ENCODE measurements around the gene EEF1E1. TPM values are rescaled to one million over a fixed set of nuclear protein-coding genes. Genes with fewer than 3 reads are reported as not detected.
"Not testable (repeated sequence)": the region's sequence is repeated elsewhere in the genome, so short reads cannot be mapped to it uniquely, and the experiment has no call there.

Gene EEF1E1
- total RNA-seq, 1 experiment from 2014 or later, result 50.9 TPM

DNA sequence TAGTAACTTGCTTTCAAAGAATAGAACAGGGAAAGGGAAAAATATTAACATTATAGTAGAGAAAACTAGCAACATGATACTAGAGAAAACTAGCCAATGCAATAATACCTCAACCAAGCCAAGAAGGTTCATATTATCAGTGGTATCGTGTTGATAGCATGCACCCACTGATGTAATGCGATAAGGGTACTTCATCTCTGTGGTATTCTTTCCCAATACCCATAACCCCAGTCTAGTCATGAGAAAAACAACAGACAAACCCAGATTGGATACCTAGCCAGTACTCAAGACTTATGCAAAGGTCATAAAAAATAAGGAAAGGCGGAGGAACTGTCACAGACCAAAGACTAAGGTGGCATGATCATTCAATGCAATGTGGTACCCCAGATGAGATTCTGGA lies 59.1 kb downstream of the EEF1E1 start:
- Histone ChIP-seq H4K20me1 (ENCODE audit: insufficient read depth) (no peaks in the 10 kb centered on the region), H3K4me3 (no peak overlapping the region), H3K9me3 (ENCODE audit: insufficient read depth, low read depth) (no peaks in the 10 kb centered on the region), H3K79me2 (ENCODE audit: low read depth) (no peaks in the 10 kb centered on the region), H3F3A (ENCODE audit: insufficient read depth, low read depth) (peaks cover 5% of the 10 kb centered on the region; the same call in 1 of the 2 replicates), H3K27me3 (ENCODE audit: insufficient read depth, low read depth) (no peaks in the 10 kb centered on the region), H3K27ac (no peak overlapping the region), H3K9me2 (ENCODE audit: insufficient read depth) (no peaks in the 10 kb centered on the region), H3K36me3 (ENCODE audit: low read depth) (no peaks in the 10 kb centered on the region), H2AFZ (no peak overlapping the region), H3K4me2 (no peak overlapping the region), H3K4me1 (replicated peaks; ENCODE audit: insufficient read depth) (peaks cover 12% of the 10 kb centered on the region)
- CTCF ChIA-PET, result no interaction called here
- TF ChIP-seq, protein P1, sequence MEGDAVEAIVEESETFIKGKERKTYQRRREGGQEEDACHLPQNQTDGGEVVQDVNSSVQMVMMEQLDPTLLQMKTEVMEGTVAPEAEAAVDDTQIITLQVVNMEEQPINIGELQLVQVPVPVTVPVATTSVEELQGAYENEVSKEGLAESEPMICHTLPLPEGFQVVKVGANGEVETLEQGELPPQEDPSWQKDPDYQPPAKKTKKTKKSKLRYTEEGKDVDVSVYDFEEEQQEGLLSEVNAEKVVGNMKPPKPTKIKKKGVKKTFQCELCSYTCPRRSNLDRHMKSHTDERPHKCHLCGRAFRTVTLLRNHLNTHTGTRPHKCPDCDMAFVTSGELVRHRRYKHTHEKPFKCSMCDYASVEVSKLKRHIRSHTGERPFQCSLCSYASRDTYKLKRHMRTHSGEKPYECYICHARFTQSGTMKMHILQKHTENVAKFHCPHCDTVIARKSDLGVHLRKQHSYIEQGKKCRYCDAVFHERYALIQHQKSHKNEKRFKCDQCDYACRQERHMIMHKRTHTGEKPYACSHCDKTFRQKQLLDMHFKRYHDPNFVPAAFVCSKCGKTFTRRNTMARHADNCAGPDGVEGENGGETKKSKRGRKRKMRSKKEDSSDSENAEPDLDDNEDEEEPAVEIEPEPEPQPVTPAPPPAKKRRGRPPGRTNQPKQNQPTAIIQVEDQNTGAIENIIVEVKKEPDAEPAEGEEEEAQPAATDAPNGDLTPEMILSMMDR (conservative IDR thresholded peaks at IDR 0.05), result no peak
- no peak for TF ChIP-seq EZH2 (IDR thresholded peaks at IDR 0.05; ENCODE audit: low read depth)
- BruUV-seq (replicated peaks), result no TSS peak
- POLR2A ChIA-PET (ENCODE audit: unreplicated experiment), result no interaction called here
- DNase-seq, result no peak
- intact Hi-C loops (cut with micrococcal nuclease; ENCODE audit: unreplicated experiment), result no loop called here

DNA sequence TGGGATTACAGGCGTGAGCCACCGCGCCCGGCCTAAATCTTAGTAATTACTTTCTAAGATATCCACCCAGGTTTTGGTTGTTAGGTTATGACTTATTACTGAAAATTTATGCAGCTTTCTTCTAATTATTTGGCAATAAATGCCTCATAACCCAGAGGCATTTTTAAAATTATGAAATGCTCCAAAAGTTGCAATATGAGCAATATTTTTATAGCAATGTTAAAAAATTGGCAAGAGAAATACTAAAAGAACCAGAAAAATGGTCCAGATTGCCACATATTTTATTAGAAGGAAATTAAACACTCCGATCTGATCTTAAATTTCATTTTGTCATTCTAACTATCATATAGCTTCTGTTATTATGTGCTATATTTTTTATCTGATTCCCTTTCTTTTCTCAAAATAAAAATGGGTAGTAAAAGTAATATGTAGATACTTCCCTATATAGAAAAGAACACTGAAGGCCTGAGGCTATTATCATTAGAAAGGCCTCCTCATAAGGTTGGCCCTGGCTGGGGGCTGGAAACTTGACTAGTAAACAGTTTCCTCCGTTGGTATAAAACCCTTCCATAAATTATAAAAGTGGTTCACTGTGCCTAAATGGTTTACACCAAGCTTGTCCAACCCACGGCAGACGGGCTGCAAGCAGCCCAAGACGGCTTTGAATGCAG lies 60.3 kb downstream of the EEF1E1 start:
- ChIA-PET POLR2A (ENCODE audit: unreplicated experiment) (no interaction called here), CTCF (no interaction called here)
- intact Hi-C loops (cut with micrococcal nuclease; ENCODE audit: unreplicated experiment), result no loop called here
- Histone ChIP-seq H3F3A (ENCODE audit: insufficient read depth, low read depth) (no peaks in the 10 kb centered on the region), H3K9me3 (ENCODE audit: insufficient read depth, low read depth) (no peaks in the 10 kb centered on the region), H3K79me2 (ENCODE audit: low read depth) (no peaks in the 10 kb centered on the region; the same call in 1 of the 2 replicates), H3K36me3 (ENCODE audit: low read depth) (no peaks in the 10 kb centered on the region), H3K4me2 (no peak overlapping the region), H4K20me1 (ENCODE audit: insufficient read depth) (no peaks in the 10 kb centered on the region), H3K4me3 (no peak overlapping the region), H2AFZ (no peak overlapping the region), H3K4me1 (replicated peaks; ENCODE audit: insufficient read depth) (0 out of 2 replicates have a peak, but pooled peaks cover under 1% of the 10 kb centered on the region), H3K9me2 (ENCODE audit: insufficient read depth) (no peaks in the 10 kb centered on the region), H3K27me3 (ENCODE audit: insufficient read depth, low read depth) (no peaks in the 10 kb centered on the region), H3K27ac (no peak overlapping the region)
- BruUV-seq (replicated peaks), result no TSS peak
- TF ChIP-seq EZH2 (IDR thresholded peaks at IDR 0.05; ENCODE audit: low read depth), result no peak
- TF ChIP-seq, protein P1 (conservative IDR thresholded peaks at IDR 0.05), result no peak
- no peak for DNase-seq

DNA sequence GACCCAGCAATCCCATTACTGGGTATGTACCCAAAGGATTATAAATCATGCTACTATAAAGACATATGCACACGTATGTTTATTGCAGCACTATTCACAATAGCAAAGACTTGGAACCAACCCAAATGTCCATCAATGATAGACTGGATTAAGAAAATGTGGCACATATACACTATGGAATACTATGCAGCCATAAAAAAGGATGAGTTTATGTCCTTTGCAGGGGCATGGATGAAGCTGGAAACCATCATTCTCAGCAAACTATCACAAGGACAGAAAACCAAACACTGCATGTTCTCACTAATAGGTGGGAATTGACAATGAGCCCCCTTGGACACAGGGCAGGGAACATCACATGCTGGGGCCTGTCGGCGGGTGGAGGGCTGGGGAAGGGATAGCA lies 68.2 kb downstream of the EEF1E1 start:
- CTCF ChIA-PET; BruUV-seq (replicated peaks); H3K9me2 ChIP-seq (ENCODE audit: insufficient read depth); H3K4me3 ChIP-seq; H2AFZ ChIP-seq; H3K4me2 ChIP-seq; intact Hi-C loops (cut with micrococcal nuclease; ENCODE audit: unreplicated experiment); H3K4me1 ChIP-seq (replicated peaks; ENCODE audit: insufficient read depth); H4K20me1 ChIP-seq (ENCODE audit: insufficient read depth); POLR2A ChIA-PET (ENCODE audit: unreplicated experiment); H3K9me3 ChIP-seq (ENCODE audit: insufficient read depth, low read depth); H3F3A ChIP-seq (ENCODE audit: insufficient read depth, low read depth); H3K36me3 ChIP-seq (ENCODE audit: low read depth); H3K79me2 ChIP-seq (ENCODE audit: low read depth); DNase-seq; H3K27ac ChIP-seq; H3K27me3 ChIP-seq (ENCODE audit: insufficient read depth, low read depth): not testable (repeated sequence)

DNA sequence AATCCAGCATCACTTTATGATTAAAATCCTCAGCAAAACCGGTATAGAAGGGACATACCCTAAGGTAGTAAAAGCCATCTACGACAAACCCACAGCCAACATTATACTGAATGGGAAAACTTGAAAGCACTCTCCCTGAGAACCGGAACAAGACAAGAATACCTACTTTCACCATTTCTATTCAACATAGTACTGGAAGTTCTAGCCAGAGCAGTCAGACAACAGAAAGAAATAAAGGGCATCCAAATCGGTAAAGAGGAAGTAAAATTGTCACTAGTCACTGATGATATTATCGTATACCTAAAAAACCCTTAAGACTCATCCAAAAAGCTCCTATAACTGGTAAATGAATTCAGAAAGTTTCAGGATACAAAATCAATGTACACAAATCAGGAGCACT lies 71.4 kb downstream of the EEF1E1 start:
- TF ChIP-seq EZH2 (IDR thresholded peaks at IDR 0.05; ENCODE audit: low read depth), result no peak
- TF ChIP-seq, protein P1 (conservative IDR thresholded peaks at IDR 0.05), result no peak
- no peaks in the 10 kb centered on the region for H3K27me3 ChIP-seq (ENCODE audit: insufficient read depth, low read depth)
- H3K79me2 ChIP-seq (ENCODE audit: low read depth), result no peaks in the 10 kb centered on the region
- CTCF ChIA-PET, result no interaction called here
- BruUV-seq (replicated peaks), result no TSS peak
- no peak overlapping the region for H3K4me2 ChIP-seq
- no peaks in the 10 kb centered on the region; the same call in 1 of the 2 replicates for H3K9me3 ChIP-seq (ENCODE audit: insufficient read depth, low read depth)
- POLR2A ChIA-PET (ENCODE audit: unreplicated experiment), result no interaction called here
- no peaks in the 10 kb centered on the region for H4K20me1 ChIP-seq (ENCODE audit: insufficient read depth)
- H3F3A ChIP-seq (ENCODE audit: insufficient read depth, low read depth), result no peaks in the 10 kb centered on the region
- intact Hi-C loops (cut with micrococcal nuclease; ENCODE audit: unreplicated experiment), result no loop called here
- no peak overlapping the region for H2AFZ ChIP-seq
- no peak overlapping the region for H3K4me3 ChIP-seq
- H3K4me1 ChIP-seq (replicated peaks; ENCODE audit: insufficient read depth), result no peaks in the 10 kb centered on the region
- no peaks in the 10 kb centered on the region for H3K36me3 ChIP-seq (ENCODE audit: low read depth)
- DNase-seq, result no peak
- H3K27ac ChIP-seq, result no peak overlapping the region
- H3K9me2 ChIP-seq (ENCODE audit: insufficient read depth), result no peaks in the 10 kb centered on the region

Measured in PC-9 (cell line).